A673 (cell line): ENCODE data around the gene SLC4A2. TPM values are rescaled to one million over a fixed set of nuclear protein-coding genes. Genes with fewer than 3 reads are reported as not detected.

ENCODE experiments used
- BruUV-seq: library from RNA; stranded (reverse); fragments of 400-500 nt; replicated peaks from 2 replicates; lab custom pipeline; 2021; lab: Mats Ljungman, UMichigan
- CTCF ChIA-PET: fragments of 300-600 bp; sonication (Branson Sonifier 250); formaldehyde crosslinking; loops from one replicate; lab custom pipeline; 2022; ENCODE audit warnings: antibody characterized with exemption; lab: Charles Lee
- POLR2A ChIA-PET: fragments of 300-600 bp; sonication (Branson Sonifier 250); formaldehyde crosslinking; loops from one replicate; lab custom pipeline; 2022; ENCODE audit warnings: antibody characterized with exemption; ENCODE audit not compliant: low non-redundant PET; lab: Charles Lee
- DNase-seq: peaks from one replicate; pipeline ENCODE4 v3.0.0-alpha.2; 2015; ENCODE audit warnings: low spot score
- H3K27ac ChIP-seq: fragments of 200-600 bp; sonication (generic); 2 replicates; pipeline ENCODE4 v1.5.1; 2016; ENCODE audit warnings: mixed run types, low read depth, mild to moderate bottlenecking, mixed read lengths, antibody characterized with exemption, low read length; ENCODE audit not compliant: poor library complexity, severe bottlenecking
- H3K27me3 ChIP-seq: fragments of 200-600 bp; sonication (generic); replicated peaks from 2 replicates; pipeline ENCODE4 v1.6.1; 2017; ENCODE audit warnings: mixed run types, low read depth, mild to moderate bottlenecking, mixed read lengths, antibody characterized with exemption, low read length; ENCODE audit not compliant: insufficient read depth, poor library complexity
- H3K36me3 ChIP-seq: fragments of 200-600 bp; sonication (generic); 2 replicates; pipeline ENCODE4 v1.6.1; 2016; ENCODE audit warnings: mixed run types, mild to moderate bottlenecking, mixed read lengths, antibody characterized with exemption, low read length; ENCODE audit not compliant: insufficient read depth, poor library complexity, severe bottlenecking
- H3K4me1 ChIP-seq: fragments of 200-600 bp; sonication (generic); 2 replicates; pipeline ENCODE4 v1.6.1; 2017; ENCODE audit warnings: mixed run types, mild to moderate bottlenecking, mixed read lengths, antibody characterized with exemption, low read length; ENCODE audit not compliant: insufficient read depth, poor library complexity, severe bottlenecking
- H3K4me3 ChIP-seq: fragments of 200-600 bp; sonication (generic); 2 replicates; pipeline ENCODE4 v1.5.1; 2016; ENCODE audit warnings: low read depth, mixed run types, mild to moderate bottlenecking, mixed read lengths, low read length; ENCODE audit not compliant: poor library complexity, severe bottlenecking
- H3K9me3 ChIP-seq: fragments of 200-600 bp; sonication (generic); 2 replicates; pipeline ENCODE4 v1.6.1; 2016; ENCODE audit warnings: mixed run types, low read depth, mild to moderate bottlenecking, mixed read lengths, antibody characterized with exemption, low read length; ENCODE audit not compliant: poor library complexity, severe bottlenecking
- EZH2 ChIP-seq: fragments of 200-600 bp; sonication (generic); IDR thresholded peaks from 2 replicates; pipeline ENCODE4 v1.6.1; 2017; ENCODE audit warnings: borderline replicate concordance, low read depth, mild to moderate bottlenecking, mixed read lengths, antibody characterized with exemption, low read length; ENCODE audit not compliant: poor library complexity, severe bottlenecking
- intact Hi-C: fragments of 100-400 bp; cut with micrococcal nuclease; formaldehyde crosslinking; loops from one replicate; pipeline ENCODE4 v1.10.0; 2022; ENCODE audit not compliant: unreplicated experiment
- total RNA-seq: library from RNA; stranded (reverse); gene quantifications from 2 replicates; pipeline ENCODE4 v1.2.3, GENCODE V29; 2021
- TF ChIP-seq, protein P1 (sequence below): fragments of 300-800, 200-600 bp; sonication (generic); conservative IDR thresholded peaks from 2 replicates; pipeline ENCODE4 v1.5.1; 2017; ENCODE audit warnings: low read depth, mild to moderate bottlenecking, antibody characterized with exemption, low read length, moderate library complexity, mixed read lengths

The SLC4A2 gene
- total RNA-seq, 1 experiment from 2014 or later: 222 TPM

DNA sequence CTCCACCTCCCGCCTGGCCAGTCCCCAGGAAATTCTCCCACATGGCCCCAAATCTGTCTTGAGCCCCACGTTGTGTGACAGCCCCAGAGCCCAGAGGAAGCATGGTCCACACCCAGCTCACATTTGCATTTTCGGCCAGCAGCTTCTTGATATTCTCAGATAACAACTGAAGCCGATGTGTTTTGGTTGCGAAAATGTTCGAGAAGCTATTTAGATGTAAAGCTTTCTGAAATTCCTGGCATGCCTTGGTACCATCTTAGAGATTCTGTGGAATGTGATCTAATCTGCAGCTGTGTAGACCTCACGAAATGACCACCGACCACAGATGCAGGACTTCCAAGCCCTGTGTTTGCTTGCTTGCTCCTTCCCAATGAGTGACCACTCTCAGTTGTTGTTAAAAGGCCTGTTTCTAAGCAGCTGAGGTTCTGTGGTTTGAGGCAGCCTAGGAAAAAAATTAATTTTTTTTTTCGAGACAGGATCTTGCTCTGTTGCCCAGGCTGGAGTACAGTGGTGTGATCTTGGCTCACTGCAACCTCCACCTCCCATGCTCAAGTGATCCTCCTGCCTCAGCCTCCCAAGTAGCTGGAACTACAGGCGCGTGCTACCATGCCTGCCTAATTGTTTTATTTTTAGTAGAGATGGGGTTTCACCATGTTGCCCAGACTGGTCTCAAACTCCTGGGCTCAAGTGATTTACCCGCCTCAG lies 8.8 kb downstream of the SLC4A2 start:
- intact Hi-C loops: no loop called here
- H3K27me3 ChIP-seq: no peaks in the 10 kb centered on the region
- BruUV-seq: no TSS peak
- TF ChIP-seq EZH2: no peak
- TF ChIP-seq, protein P1, sequence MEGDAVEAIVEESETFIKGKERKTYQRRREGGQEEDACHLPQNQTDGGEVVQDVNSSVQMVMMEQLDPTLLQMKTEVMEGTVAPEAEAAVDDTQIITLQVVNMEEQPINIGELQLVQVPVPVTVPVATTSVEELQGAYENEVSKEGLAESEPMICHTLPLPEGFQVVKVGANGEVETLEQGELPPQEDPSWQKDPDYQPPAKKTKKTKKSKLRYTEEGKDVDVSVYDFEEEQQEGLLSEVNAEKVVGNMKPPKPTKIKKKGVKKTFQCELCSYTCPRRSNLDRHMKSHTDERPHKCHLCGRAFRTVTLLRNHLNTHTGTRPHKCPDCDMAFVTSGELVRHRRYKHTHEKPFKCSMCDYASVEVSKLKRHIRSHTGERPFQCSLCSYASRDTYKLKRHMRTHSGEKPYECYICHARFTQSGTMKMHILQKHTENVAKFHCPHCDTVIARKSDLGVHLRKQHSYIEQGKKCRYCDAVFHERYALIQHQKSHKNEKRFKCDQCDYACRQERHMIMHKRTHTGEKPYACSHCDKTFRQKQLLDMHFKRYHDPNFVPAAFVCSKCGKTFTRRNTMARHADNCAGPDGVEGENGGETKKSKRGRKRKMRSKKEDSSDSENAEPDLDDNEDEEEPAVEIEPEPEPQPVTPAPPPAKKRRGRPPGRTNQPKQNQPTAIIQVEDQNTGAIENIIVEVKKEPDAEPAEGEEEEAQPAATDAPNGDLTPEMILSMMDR: no peak
- ChIA-PET POLR2A (no interaction called here), CTCF (no interaction called here)
- H3K27ac ChIP-seq: no peak overlapping the region
- DNase-seq: no peak
- H3K4me1 ChIP-seq: no peaks in the 10 kb centered on the region
- H3K4me3 ChIP-seq: no peak overlapping the region
- H3K36me3 ChIP-seq: peaks cover 72% of the 10 kb centered on the region
- H3K9me3 ChIP-seq: no peaks in the 10 kb centered on the region

DNA sequence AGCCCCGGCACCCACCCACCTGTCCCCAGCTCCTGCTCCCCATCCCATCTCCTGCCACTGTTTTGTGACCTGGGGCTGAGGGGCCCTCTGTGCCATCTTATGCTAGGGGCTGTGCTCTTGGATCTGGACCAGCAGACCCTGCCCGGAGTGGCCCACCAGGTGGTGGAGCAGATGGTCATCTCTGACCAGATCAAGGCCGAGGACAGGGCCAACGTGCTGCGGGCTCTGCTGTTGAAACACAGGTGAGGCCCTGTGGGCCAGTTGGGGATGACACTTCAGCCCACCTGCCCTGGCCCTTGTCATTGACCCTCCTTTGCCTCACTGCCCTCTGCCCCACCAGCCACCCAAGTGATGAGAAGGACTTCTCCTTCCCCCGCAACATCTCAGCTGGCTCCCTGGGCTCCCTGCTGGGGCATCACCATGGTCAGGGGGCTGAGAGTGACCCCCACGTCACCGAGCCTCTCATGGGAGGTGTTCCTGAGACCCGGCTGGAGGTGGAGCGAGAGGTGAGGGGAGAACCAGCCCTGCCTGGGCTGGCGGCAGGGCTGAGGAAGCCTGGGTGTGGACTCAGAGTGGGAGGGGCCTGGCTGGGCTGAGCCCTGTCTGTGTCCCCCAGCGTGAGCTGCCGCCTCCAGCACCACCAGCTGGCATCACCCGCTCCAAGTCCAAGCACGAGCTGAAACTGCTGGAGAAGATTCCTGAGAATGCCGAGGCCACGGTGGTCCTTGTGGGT lies 10.6 kb downstream of the SLC4A2 start:
- Histone ChIP-seq H3K27ac (no peak overlapping the region), H3K4me1 (no peaks in the 10 kb centered on the region), H3K9me3 (no peaks in the 10 kb centered on the region), H3K36me3 (peaks cover 78% of the 10 kb centered on the region), H3K4me3 (no peak overlapping the region), H3K27me3 (no peaks in the 10 kb centered on the region)
- ChIA-PET POLR2A (interaction anchor here (0.6 kb wide), 1 partner anchor 1077 kb away, joined by 3 read pairs; no protein-coding TSS in a partner anchor), CTCF (no interaction called here)
- TF ChIP-seq, protein P1: no peak
- no peak for TF ChIP-seq EZH2
- BruUV-seq: no TSS peak
- intact Hi-C loops: no loop called here
- DNase-seq: no peak

DNA sequence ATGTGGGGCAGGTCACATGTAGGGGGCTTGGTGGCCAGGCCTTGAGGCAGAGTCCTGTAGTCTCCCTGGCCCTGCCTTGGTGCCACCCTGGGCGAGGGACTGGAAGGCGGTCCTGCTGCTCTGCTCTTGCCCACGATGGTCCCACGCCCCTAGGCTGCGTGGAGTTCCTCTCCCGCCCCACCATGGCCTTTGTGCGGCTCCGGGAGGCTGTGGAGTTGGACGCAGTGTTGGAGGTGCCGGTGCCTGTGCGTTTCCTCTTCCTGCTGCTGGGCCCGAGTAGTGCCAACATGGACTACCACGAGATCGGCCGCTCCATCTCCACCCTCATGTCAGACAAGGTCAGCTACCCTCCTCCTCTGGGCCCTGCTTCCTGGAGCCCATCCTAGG lies 11.2 kb downstream of the SLC4A2 start:
- ChIA-PET CTCF (interaction anchor here (0.6 kb wide), 1 partner anchor 53 kb away, joined by 3 read pairs; no protein-coding TSS in a partner anchor), POLR2A (interaction anchor here (0.6 kb wide), 1 partner anchor 1076 kb away, joined by 3 read pairs; no protein-coding TSS in a partner anchor)
- no TSS peak for BruUV-seq
- H3K4me1 ChIP-seq: no peaks in the 10 kb centered on the region
- intact Hi-C loops: no loop called here
- H3K27me3 ChIP-seq: no peaks in the 10 kb centered on the region
- TF ChIP-seq, protein P1: no peak
- TF ChIP-seq EZH2: no peak
- no peaks in the 10 kb centered on the region for H3K9me3 ChIP-seq
- DNase-seq: no peak
- H3K36me3 ChIP-seq: peaks cover 83% of the 10 kb centered on the region
- H3K27ac ChIP-seq: no peak overlapping the region
- H3K4me3 ChIP-seq: no peak overlapping the region
